Natural killer cell (primary cell): Measurements from ENCODE around the gene SH3GL1. TPM values are rescaled to one million over a fixed set of nuclear protein-coding genes. Genes with fewer than 3 reads are reported as not detected.

Experiments
- ATAC-seq, 3 donors: fragments of 150-1000 bp in 2 of 3; fragments of 200-7000 bp in 1 of 3; cut with Tn5 transposase; 1 replicate in 1 of 3; 2 replicates in 2 of 3; pipeline ENCODE4 v1.10.0; 2021; ENCODE audit warnings: mild to moderate bottlenecking in 2 of 3, moderate library complexity in 2 of 3
- DNase-seq, 2 donors: peaks; one replicate each; pipeline versions ENCODE4 v3.0.0 to v3.0.0-alpha.2; 2013 to 2021; ENCODE audit warnings: mixed read lengths in 1 of 2
- H3K27ac ChIP-seq: one replicate; pipeline ENCODE4 v1.5.1; 2013; ENCODE audit warnings: mild to moderate bottlenecking, low read length
- H3K27me3 ChIP-seq: one replicate; pipeline ENCODE4 v1.6.1; 2013; ENCODE audit warnings: low read length; ENCODE audit not compliant: control insufficient read depth, insufficient read depth
- H3K36me3 ChIP-seq: one replicate; pipeline ENCODE4 v1.6.1; 2013; ENCODE audit warnings: low read length; ENCODE audit not compliant: control insufficient read depth, insufficient read depth
- H3K4me1 ChIP-seq: one replicate; pipeline ENCODE4 v1.6.1; 2013; ENCODE audit warnings: low read length; ENCODE audit not compliant: control insufficient read depth, insufficient read depth
- H3K4me3 ChIP-seq: one replicate; pipeline ENCODE4 v1.5.1; 2013; ENCODE audit warnings: low read length
- H3K9me3 ChIP-seq: one replicate; pipeline ENCODE4 v1.6.1; 2013; ENCODE audit warnings: low read length; ENCODE audit not compliant: control insufficient read depth, insufficient read depth
- H3K27ac Mint-ChIP-seq, 2 donors: one replicate each; pipeline ENCODE4 v1.8.0; 2022; ENCODE audit warnings: mild to moderate bottlenecking in 2 of 2, mixed read lengths in 2 of 2, moderate library complexity in 1 of 2
- H3K27me3 Mint-ChIP-seq, 2 donors: one replicate each; pipeline ENCODE4 v1.8.0; 2022; ENCODE audit warnings: low read depth in 2 of 2, mixed read lengths in 2 of 2
- H3K36me3 Mint-ChIP-seq: one replicate; pipeline ENCODE4 v1.8.0; 2022; ENCODE audit warnings: mixed read lengths
- H3K4me1 Mint-ChIP-seq, 2 donors: one replicate each; pipeline ENCODE4 v1.8.0; 2022; ENCODE audit warnings: mixed read lengths in 2 of 2
- H3K4me3 Mint-ChIP-seq: one replicate; pipeline ENCODE4 v1.8.0; 2022; ENCODE audit warnings: mild to moderate bottlenecking, moderate library complexity, mixed read lengths
- H3K9me3 Mint-ChIP-seq, 2 donors: one replicate each; pipeline ENCODE4 v1.8.0; 2022; ENCODE audit warnings: mixed read lengths in 2 of 2
- WGBS: methylation state at CpG from one replicate; pipeline ENCODE4 v1.1.7; 2013; ENCODE audit warnings: missing lambda C conversion rate; ENCODE audit not compliant: insufficient coverage; 5-methylcytosine and 5-hydroxymethylcytosine counted together
- intact Hi-C: fragments of 100-400 bp; cut with micrococcal nuclease; formaldehyde crosslinking; loops from one replicate; pipeline ENCODE4 v1.14.2; 2022
- total RNA-seq, 4 donors: library from RNA; stranded (reverse); fragments of 120-200 nt in 1 of 4; gene quantifications; one replicate each; pipeline versions ENCODE4 v1.2.3 to v1.2.4, GENCODE V29; 2013 to 2022
- TF ChIP-seq, protein P1 (sequence below): fragments of 200-600 bp; IDR thresholded peaks from one replicate; pipeline ENCODE4 v1.8.0; 2022; ENCODE audit warnings: antibody characterized with exemption

Gene SH3GL1
- total RNA-seq, 3 donors from 2014 or later (not counting 1 experiment from before 2014, with no cell fraction given) = 43.9 to 55.7 (median 49.2) TPM

DNA sequence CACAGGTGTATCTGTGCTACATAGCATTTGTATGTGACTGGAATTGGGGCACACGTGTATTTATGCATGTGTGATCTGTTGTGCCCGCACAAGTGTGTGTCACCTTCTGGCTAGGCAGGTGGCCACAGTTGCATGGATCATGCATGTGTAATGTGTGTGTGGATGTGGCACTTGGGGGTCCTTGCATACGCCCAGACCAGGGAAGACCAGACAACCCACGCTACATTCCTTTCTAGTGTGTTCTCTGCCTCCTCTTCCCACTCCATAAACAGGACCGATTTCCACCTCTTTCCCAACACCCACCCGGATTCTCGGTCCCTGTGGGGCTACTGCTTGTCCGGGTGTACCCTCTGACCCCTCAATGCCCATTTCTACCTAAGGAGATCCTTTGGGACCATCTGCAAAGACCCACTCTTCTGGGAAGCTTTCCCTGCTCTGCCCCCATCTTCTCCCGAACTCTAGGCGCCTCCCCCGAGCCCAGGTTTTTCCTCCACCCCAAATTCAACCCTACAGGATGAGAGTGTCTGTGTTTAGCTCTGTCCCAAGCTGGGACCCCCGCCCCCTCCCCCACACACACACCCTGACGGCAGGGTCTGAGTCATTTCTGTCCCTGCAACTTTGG, 74.0 kb downstream of the SH3GL1 start:
- no peak overlapping the region for H3K27ac Mint-ChIP-seq
- TF ChIP-seq, protein P1, sequence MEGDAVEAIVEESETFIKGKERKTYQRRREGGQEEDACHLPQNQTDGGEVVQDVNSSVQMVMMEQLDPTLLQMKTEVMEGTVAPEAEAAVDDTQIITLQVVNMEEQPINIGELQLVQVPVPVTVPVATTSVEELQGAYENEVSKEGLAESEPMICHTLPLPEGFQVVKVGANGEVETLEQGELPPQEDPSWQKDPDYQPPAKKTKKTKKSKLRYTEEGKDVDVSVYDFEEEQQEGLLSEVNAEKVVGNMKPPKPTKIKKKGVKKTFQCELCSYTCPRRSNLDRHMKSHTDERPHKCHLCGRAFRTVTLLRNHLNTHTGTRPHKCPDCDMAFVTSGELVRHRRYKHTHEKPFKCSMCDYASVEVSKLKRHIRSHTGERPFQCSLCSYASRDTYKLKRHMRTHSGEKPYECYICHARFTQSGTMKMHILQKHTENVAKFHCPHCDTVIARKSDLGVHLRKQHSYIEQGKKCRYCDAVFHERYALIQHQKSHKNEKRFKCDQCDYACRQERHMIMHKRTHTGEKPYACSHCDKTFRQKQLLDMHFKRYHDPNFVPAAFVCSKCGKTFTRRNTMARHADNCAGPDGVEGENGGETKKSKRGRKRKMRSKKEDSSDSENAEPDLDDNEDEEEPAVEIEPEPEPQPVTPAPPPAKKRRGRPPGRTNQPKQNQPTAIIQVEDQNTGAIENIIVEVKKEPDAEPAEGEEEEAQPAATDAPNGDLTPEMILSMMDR = no peak
- Histone ChIP-seq H3K27ac (no peak overlapping the region), H3K36me3 (no peaks in the 10 kb centered on the region), H3K9me3 (no peaks in the 10 kb centered on the region), H3K4me1 (peaks cover 30% of the 10 kb centered on the region), H3K27me3 (no peaks in the 10 kb centered on the region), H3K4me3 (no peak overlapping the region)
- intact Hi-C loops = no loop called here
- no peaks in the 10 kb centered on the region for H3K27me3 Mint-ChIP-seq
- 53% methylated on average over 13 of the region's 13 CpGs for WGBS
- no peaks in the 10 kb centered on the region for H3K9me3 Mint-ChIP-seq
- DNase-seq (no peak), ATAC-seq (no peak)
- peaks cover 16 to 33% of the 10 kb centered on the region in 2 donors for H3K4me1 Mint-ChIP-seq
- H3K4me3 Mint-ChIP-seq = peak overlapping the region; percentile 67
- H3K36me3 Mint-ChIP-seq = no peaks in the 10 kb centered on the region

DNA sequence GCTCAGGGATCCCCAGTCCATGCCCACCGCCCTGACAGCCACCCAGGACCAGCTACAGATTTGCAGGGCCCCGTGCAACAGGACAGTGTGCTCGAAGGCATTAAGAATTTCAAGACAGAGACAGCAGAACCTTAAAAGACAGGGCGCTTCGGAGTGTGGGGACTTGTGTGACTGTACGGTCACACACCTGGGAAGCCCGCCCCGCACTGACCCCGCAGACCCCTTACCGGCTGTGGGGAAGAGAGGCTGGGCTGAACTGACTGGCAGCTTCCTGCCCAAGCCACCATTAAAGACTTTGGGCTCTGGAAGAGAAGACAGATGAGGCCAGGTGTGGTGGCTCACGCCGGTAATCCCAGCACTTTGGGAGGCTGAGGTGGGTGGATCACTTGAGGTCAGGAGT, 76.1 kb downstream of the SH3GL1 start:
- DNase-seq (no peak), ATAC-seq (no peak)
- intact Hi-C loops = no loop called here
- peaks cover 28% of the 10 kb centered on the region for H3K4me1 ChIP-seq
- H3K36me3 ChIP-seq = no peaks in the 10 kb centered on the region
- no peaks in the 10 kb centered on the region for H3K36me3 Mint-ChIP-seq
- peak overlapping the region; percentile 21 for H3K4me3 Mint-ChIP-seq
- H3K4me3 ChIP-seq = no peak overlapping the region
- H3K9me3 Mint-ChIP-seq = peaks cover 0 to 2% of the 10 kb centered on the region in 2 donors
- H3K27ac ChIP-seq = no peak overlapping the region
- H3K27ac Mint-ChIP-seq = no peak overlapping the region
- H3K27me3 Mint-ChIP-seq = no peaks in the 10 kb centered on the region
- H3K27me3 ChIP-seq = no peaks in the 10 kb centered on the region
- 92% methylated on average over 10 of the region's 12 CpGs for WGBS
- peaks cover 16 to 31% of the 10 kb centered on the region in 2 donors for H3K4me1 Mint-ChIP-seq
- no peaks in the 10 kb centered on the region for H3K9me3 ChIP-seq
- TF ChIP-seq, protein P1 = no peak

DNA sequence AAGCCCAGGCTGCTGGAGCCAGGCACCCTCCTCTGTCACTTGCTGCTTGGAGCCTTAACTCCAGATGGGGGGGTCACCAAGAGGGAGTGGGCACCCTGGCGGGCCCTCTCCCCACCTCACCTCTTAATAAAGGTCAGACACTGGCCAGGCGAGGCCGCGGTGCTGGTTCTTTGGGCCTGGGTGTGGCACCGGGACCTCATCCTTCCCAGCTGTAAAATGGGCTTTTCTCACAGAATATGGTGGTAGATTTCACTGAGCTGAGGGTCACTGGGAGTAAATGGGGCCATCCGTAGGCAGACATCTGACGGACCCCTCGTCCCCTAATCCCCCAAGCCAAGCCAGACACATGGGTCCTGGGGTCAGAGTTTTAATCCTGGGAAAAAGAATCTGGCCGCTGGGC, 76.7 kb downstream of the SH3GL1 start:
- Histone ChIP-seq H3K36me3 (no peaks in the 10 kb centered on the region), H3K9me3 (no peaks in the 10 kb centered on the region), H3K4me1 (peaks cover 22% of the 10 kb centered on the region), H3K27ac (no peak overlapping the region), H3K4me3 (no peak overlapping the region), H3K27me3 (no peaks in the 10 kb centered on the region)
- Mint-ChIP-seq H3K27me3 (no peaks in the 10 kb centered on the region), H3K36me3 (no peaks in the 10 kb centered on the region), H3K9me3 (peaks cover 0 to 2% of the 10 kb centered on the region in 2 donors), H3K4me3 (no peak overlapping the region), H3K4me1 (peaks cover 15 to 26% of the 10 kb centered on the region in 2 donors), H3K27ac (no peak overlapping the region)
- ATAC-seq (no peak), DNase-seq (no peak)
- intact Hi-C loops = no loop called here
- WGBS = 98% methylated on average over 9 of the region's 9 CpGs
- TF ChIP-seq, protein P1 = no peak
